Kidney (tissue), 14 donors: Measurements from ENCODE around the gene EPHB6. TPM values are rescaled to one million over a fixed set of nuclear protein-coding genes. Genes with fewer than 3 reads are reported as not detected.

Source experiments
- DNase-seq, 5 donors: peaks; one replicate each; pipeline ENCODE4 v3.0.0-alpha.2; 2013 to 2020
- FAIRE-seq: peaks from 2 replicates; lab custom pipeline; 2012; peaks lifted over from hg19 to GRCh38; lab: Jason Lieb, UNC
- H3K27ac ChIP-seq, 2 donors: one replicate each; pipeline ENCODE4 v1.7.0; 2013; ENCODE audit warnings: low read depth in 2 of 2, low read length in 2 of 2, inconsistent platforms in 1 of 2
- H3K27me3 ChIP-seq: one replicate; pipeline ENCODE4 v1.7.1; 2013; ENCODE audit warnings: low read length, inconsistent platforms; ENCODE audit not compliant: control insufficient read depth, insufficient read depth
- H3K36me3 ChIP-seq, 3 donors: one replicate each; pipeline versions ENCODE4 v1.7.0 to v1.7.1; 2013; ENCODE audit warnings: low read length in 3 of 3, control low read depth in 1 of 3, inconsistent platforms in 1 of 3; ENCODE audit not compliant: insufficient read depth in 3 of 3, control insufficient read depth in 2 of 3
- H3K4me1 ChIP-seq, 3 donors: one replicate each; pipeline versions ENCODE4 v1.7.0 to v1.7.1; 2013; ENCODE audit warnings: low read length in 3 of 3, inconsistent platforms in 1 of 3, low read depth in 1 of 3; ENCODE audit not compliant: control insufficient read depth in 2 of 3, insufficient read depth in 2 of 3
- H3K4me3 ChIP-seq, 3 donors: one replicate each; pipeline versions ENCODE4 v1.7.0 to v1.8.1; 2013; ENCODE audit warnings: low read length in 3 of 3, control low read depth in 1 of 3, inconsistent platforms in 1 of 3
- H3K9ac ChIP-seq, 3 donors: one replicate each; pipeline versions ENCODE4 v1.7.0 to v1.7.1; 2013; ENCODE audit warnings: low read length in 3 of 3, control low read depth in 1 of 3, inconsistent platforms in 1 of 3
- H3K9me3 ChIP-seq, 3 donors: one replicate each; pipeline versions ENCODE4 v1.7.0 to v1.7.1; 2013; ENCODE audit warnings: low read length in 3 of 3, control low read depth in 1 of 3, inconsistent platforms in 1 of 3; ENCODE audit not compliant: control insufficient read depth in 2 of 3, insufficient read depth in 1 of 3
- CTCF ChIP-seq: IDR thresholded peaks from 3 replicates; pipeline ENCODE4 v1.5.1; 2012; ENCODE audit warnings: mild to moderate bottlenecking, moderate library complexity, borderline replicate concordance; ENCODE audit not compliant: insufficient read depth; ENCODE audit errors: extremely low read depth
- intact Hi-C: fragments of 100-400 bp; cut with DNase I; formaldehyde crosslinking; loops from one replicate; pipeline ENCODE4 v1.11.1; 2022
- polyA plus RNA-seq: library from polyadenylated mRNA; stranded (reverse); fragments of 350-450 nt; fragmentation: Illumina TruSeq; extraction: RNeasy Lipid Tissue Mini Kit (QIAGEN cat#74804); gene quantifications from one replicate; pipeline ENCODE4 v1.2.3, GENCODE V29; 2014; ENCODE audit warnings: low read depth, low replicate concordance; ENCODE audit not compliant: insufficient read depth
- total RNA-seq: library from RNA; stranded (reverse); fragmentation: NEBNext Ultra II Directional; extraction: Animal tissue kit (Norgen Biotek cat#: 25700); gene quantifications from one replicate; pipeline ENCODE4 v1.2.1, GENCODE V29; 2021
- donor health status: control.
- donor health status: control.
- donor health status: control.
- donor health status: control.
- donor health status: control.
- donor health status: DM: yes; HTN: yes; CAD: no.
- donor health status: Normal renal cell carcinoma (clear cell type).

Gene EPHB6
- total and polyA plus RNA-seq, 2 donors from 2014 or later: 10.4 to 17.4 TPM

DNA sequence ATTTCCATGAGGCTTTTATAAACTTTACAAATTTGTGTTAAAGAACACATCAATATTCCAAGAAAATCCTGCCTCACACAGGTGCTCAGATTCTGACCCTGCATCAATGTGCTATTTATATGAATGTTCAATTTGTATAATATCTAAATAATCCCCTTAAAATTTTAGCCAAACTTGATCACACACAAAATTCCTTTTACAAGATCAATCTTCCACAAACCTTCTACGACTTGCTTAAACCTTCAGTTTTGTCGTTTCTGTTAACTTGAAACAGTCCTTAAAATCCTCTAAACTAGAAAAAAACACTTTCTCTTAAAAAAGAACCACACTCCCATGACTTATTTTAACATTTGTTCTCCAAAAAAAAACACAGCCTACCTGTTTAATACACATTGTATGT, 50.9 kb downstream of the EPHB6 start:
- H3K4me1 ChIP-seq: no peaks in the 10 kb centered on the region
- DNase-seq (no peak), FAIRE-seq (no peak)
- no peak for TF ChIP-seq CTCF
- no peak overlapping the region for H3K27ac ChIP-seq
- no peaks in the 10 kb centered on the region for H3K36me3 ChIP-seq
- H3K9ac ChIP-seq: no peak overlapping the region
- H3K4me3 ChIP-seq: no peak overlapping the region
- intact Hi-C loops: no loop called here
- peaks cover 0 to 4% (median 2%) of the 10 kb centered on the region in 3 donors for H3K9me3 ChIP-seq
- no peaks in the 10 kb centered on the region for H3K27me3 ChIP-seq

DNA sequence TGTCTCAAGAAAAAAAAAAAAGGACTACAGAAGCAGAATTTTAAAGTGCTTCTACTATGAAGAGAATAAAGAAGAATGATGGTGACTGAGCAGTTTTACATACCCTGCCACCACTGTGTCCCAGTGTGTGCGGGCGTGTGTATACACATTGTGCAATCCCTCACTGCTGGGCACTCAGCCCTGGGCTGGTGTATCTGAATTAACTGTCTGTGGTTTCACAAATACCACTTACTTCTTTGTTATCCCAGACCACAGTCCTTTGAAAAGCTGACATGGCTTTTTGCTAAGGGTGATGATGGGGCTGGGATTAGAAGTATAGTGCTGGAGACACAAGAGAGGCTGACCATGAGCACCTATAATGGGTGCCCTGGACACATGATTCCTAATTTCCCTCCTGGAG, 51.8 kb downstream of the EPHB6 start:
- Histone ChIP-seq H3K9ac (no peak overlapping the region), H3K27me3 (no peaks in the 10 kb centered on the region), H3K9me3 (peaks cover 0 to 4% (median 2%) of the 10 kb centered on the region in 3 donors), H3K4me3 (no peak overlapping the region), H3K4me1 (no peaks in the 10 kb centered on the region), H3K36me3 (no peaks in the 10 kb centered on the region), H3K27ac (no peak overlapping the region)
- FAIRE-seq: no peak
- TF ChIP-seq CTCF: no peak
- no peak for DNase-seq
- intact Hi-C loops: no loop called here

- FAIRE-seq (no peak), DNase-seq (no peak)
- no peak for TF ChIP-seq CTCF
- Histone ChIP-seq H3K9me3 (peaks cover 0 to 4% (median 2%) of the 10 kb centered on the region in 3 donors), H3K4me3 (no peak overlapping the region), H3K36me3 (no peaks in the 10 kb centered on the region), H3K27ac (no peak overlapping the region), H3K9ac (no peak overlapping the region), H3K4me1 (peaks cover 0 to 2% (median 0%) of the 10 kb centered on the region in 3 donors), H3K27me3 (no peaks in the 10 kb centered on the region)
- intact Hi-C loops: no loop called here
Measured at GRCh38 chr7:142908290-142908689, 53.4 kb downstream of the EPHB6 start.
